OCI-LY1 (cell line): ENCODE results near the gene TPR.

Experiments
- H2AFZ ChIP-seq: fragments of 200-600 bp; sonication (generic), shearing (Covaris generic); 2 replicates; pipeline ENCODE4 v1.6.0; 2014; ENCODE audit warnings: antibody characterized with exemption, mild to moderate bottlenecking, low read length
- H3F3A ChIP-seq: fragments of 200-600 bp; sonication (generic), shearing (Covaris generic); 2 replicates; pipeline ENCODE4 v1.6.0; 2014; ENCODE audit warnings: mild to moderate bottlenecking, antibody characterized with exemption, low read length, moderate library complexity; ENCODE audit not compliant: insufficient read depth
- H3K27ac ChIP-seq: fragments of 200-600 bp; sonication (generic); 2 replicates; pipeline ENCODE4 v1.5.1; 2014; ENCODE audit warnings: low read length, mixed run types, mild to moderate bottlenecking, low read depth; ENCODE audit not compliant: poor library complexity, severe bottlenecking
- H3K27me3 ChIP-seq: fragments of 200-600 bp; sonication (generic); 2 replicates; pipeline ENCODE4 v1.6.0; 2014; ENCODE audit warnings: antibody characterized with exemption, mild to moderate bottlenecking, low read length, moderate library complexity; ENCODE audit not compliant: insufficient read depth
- H3K36me3 ChIP-seq: fragments of 200-600 bp; sonication (generic); 2 replicates; pipeline ENCODE4 v1.6.1; 2014; ENCODE audit warnings: mild to moderate bottlenecking, antibody characterized with exemption, low read length, moderate library complexity, mixed read lengths; ENCODE audit not compliant: insufficient read depth
- H3K4me1 ChIP-seq: fragments of 200-600 bp; sonication (generic); 2 replicates; pipeline ENCODE4 v1.5.1; 2014; ENCODE audit warnings: mild to moderate bottlenecking, low read length, moderate library complexity; ENCODE audit not compliant: insufficient read depth, severe bottlenecking
- H3K4me2 ChIP-seq: fragments of 200-600 bp; sonication (generic), shearing (Covaris generic); 2 replicates; pipeline ENCODE4 v1.6.1; 2014; ENCODE audit warnings: low read length
- H3K4me3 ChIP-seq: fragments of 200-600 bp; sonication (generic); 2 replicates; pipeline ENCODE4 v1.5.1; 2014; ENCODE audit warnings: low read length, low read depth, mild to moderate bottlenecking, mixed read lengths; ENCODE audit not compliant: poor library complexity, severe bottlenecking
- H3K79me2 ChIP-seq: fragments of 200-600 bp; shearing (Covaris generic); 2 replicates; pipeline ENCODE4 v1.6.1; 2016; ENCODE audit warnings: mixed run types, low read length, mixed read lengths; ENCODE audit not compliant: insufficient read depth
- H3K9ac ChIP-seq: fragments of 200-600 bp; sonication (generic), shearing (Covaris generic); 2 replicates; pipeline ENCODE4 v1.6.1; 2014; ENCODE audit warnings: mild to moderate bottlenecking, low read length, mixed read lengths
- H3K9me2 ChIP-seq: fragments of 200-600 bp; sonication (generic), shearing (Covaris generic); 2 replicates; pipeline ENCODE4 v1.6.1; 2014; ENCODE audit warnings: low read depth, mild to moderate bottlenecking, low read length, mixed read lengths
- H3K9me3 ChIP-seq: fragments of 200-600 bp; shearing (Covaris generic); 2 replicates; pipeline ENCODE4 v1.6.1; 2014; ENCODE audit warnings: low read length, mixed read lengths
- H4K20me1 ChIP-seq: fragments of 200-600 bp; sonication (generic), shearing (Covaris generic); 2 replicates; pipeline ENCODE4 v1.6.0; 2016; ENCODE audit warnings: mild to moderate bottlenecking, low read length; ENCODE audit not compliant: insufficient read depth
- CTCF ChIP-seq: fragments of 200-600 bp; sonication (generic), shearing (Covaris generic); IDR thresholded peaks from 2 replicates; pipeline ENCODE4 v1.5.1; 2017; ENCODE audit warnings: mild to moderate bottlenecking, antibody characterized with exemption, low read length, moderate library complexity, mixed read lengths
- EZH2 ChIP-seq: fragments of 200-600 bp; sonication (generic), shearing (Covaris generic); IDR thresholded peaks from 2 replicates; pipeline ENCODE4 v1.8.0; 2017; ENCODE audit warnings: borderline replicate concordance, mixed run types, mild to moderate bottlenecking, antibody characterized with exemption, low read length, moderate library complexity, mixed read lengths

The TPR gene

GRCh38 chr1:186413319-186413718 lies 38.3 kb upstream of the TPR start:
- Histone ChIP-seq H3K9me3 (no peaks in the 10 kb centered on the region), H3K27ac (no peak overlapping the region), H3K9me2 (no peaks in the 10 kb centered on the region), H3K27me3 (no peaks in the 10 kb centered on the region), H3K9ac (no peak overlapping the region), H4K20me1 (no peaks in the 10 kb centered on the region), H2AFZ (no peak overlapping the region), H3K4me3 (no peak overlapping the region), H3F3A (0 out of 2 replicates have a peak, but pooled peaks cover 3% of the 10 kb centered on the region), H3K4me1 (no peaks in the 10 kb centered on the region), H3K4me2 (no peak overlapping the region), H3K36me3 (peaks cover 18% of the 10 kb centered on the region), H3K79me2 (no peaks in the 10 kb centered on the region)
- TF ChIP-seq CTCF (no peak), EZH2 (no peak)

- Histone ChIP-seq H3K9me3 (no peaks in the 10 kb centered on the region), H3K9me2 (no peaks in the 10 kb centered on the region), H3K9ac (no peak overlapping the region), H4K20me1 (no peaks in the 10 kb centered on the region), H3K4me2 (no peak overlapping the region), H2AFZ (no peak overlapping the region), H3K36me3 (peaks cover 39% of the 10 kb centered on the region; the same call in 1 of the 2 replicates), H3K79me2 (no peaks in the 10 kb centered on the region), H3K4me3 (no peak overlapping the region), H3K4me1 (no peaks in the 10 kb centered on the region), H3F3A (0 out of 2 replicates have a peak, but pooled peaks cover 3% of the 10 kb centered on the region), H3K27ac (no peak overlapping the region), H3K27me3 (no peaks in the 10 kb centered on the region)
- no peak for TF ChIP-seq EZH2
- TF ChIP-seq CTCF, result no peak
Observed at GRCh38 chr1:186409091-186409490, 34.0 kb upstream of the TPR start.

GRCh38 chr1:186404454-186405051 lies 29.5 kb upstream of the TPR start:
- TF ChIP-seq EZH2 (no peak), CTCF (peak; percentile 81)
- H2AFZ ChIP-seq, result no peak overlapping the region
- no peak overlapping the region for H3K4me2 ChIP-seq
- H3K9ac ChIP-seq, result no peak overlapping the region
- H3K4me3 ChIP-seq, result no peak overlapping the region
- H3K36me3 ChIP-seq, result peaks cover 35% of the 10 kb centered on the region
- no peaks in the 10 kb centered on the region for H4K20me1 ChIP-seq
- no peak overlapping the region for H3K27ac ChIP-seq
- no peaks in the 10 kb centered on the region for H3F3A ChIP-seq
- no peaks in the 10 kb centered on the region for H3K79me2 ChIP-seq
- H3K9me2 ChIP-seq, result no peaks in the 10 kb centered on the region
- H3K9me3 ChIP-seq, result no peaks in the 10 kb centered on the region
- H3K4me1 ChIP-seq, result no peaks in the 10 kb centered on the region
- no peaks in the 10 kb centered on the region for H3K27me3 ChIP-seq
